ENCODE results near the gene PLPPR1. TPM values are rescaled to one million over a fixed set of nuclear protein-coding genes. Genes with fewer than 3 reads are reported as not detected.

Gene PLPPR1
- total RNA-seq, 1 experiment from 2014 or later, result 2.4 TPM

- no peak overlapping the region for H3K4ac ChIP-seq (ENCODE audit: low read depth, low read length)
- no peaks in the 10 kb centered on the region for H3K27me3 ChIP-seq (ENCODE audit: insufficient read depth, low read length)
- no peaks in the 10 kb centered on the region for H3K9me3 Mint-ChIP-seq
- DNase-seq, result no peak
- no peak overlapping the region for H2BK20ac ChIP-seq (ENCODE audit: low read depth, low read length, poor library complexity, severe bottlenecking)
- no peaks in the 10 kb centered on the region for H3K27me3 Mint-ChIP-seq (ENCODE audit: low read depth)
- no peak overlapping the region for H3K14ac ChIP-seq (ENCODE audit: insufficient read depth, low read length)
- H3K23me2 ChIP-seq (ENCODE audit: insufficient read length, low read depth, low read length, poor library complexity, severe bottlenecking), result no peaks in the 10 kb centered on the region
- no peak overlapping the region for H3K4me2 ChIP-seq (ENCODE audit: insufficient read depth, insufficient read length, low read length)
- no peak overlapping the region for H4K8ac ChIP-seq (replicated peaks; ENCODE audit: insufficient read length, low read depth, low read length)
- no peak overlapping the region for H2BK5ac ChIP-seq (ENCODE audit: insufficient read length, low read length)
- H2BK15ac ChIP-seq (ENCODE audit: low read depth, low read length), result no peak overlapping the region
- H4K91ac ChIP-seq (ENCODE audit: insufficient read length, low read depth, low read length), result no peak overlapping the region
- H3K4me1 Mint-ChIP-seq, result peaks cover 13% of the 10 kb centered on the region in 2 experiments
- H2AFZ ChIP-seq (ENCODE audit: low read length), result no peak overlapping the region
- H3K56ac ChIP-seq (ENCODE audit: insufficient read length, low read depth, low read length), result no peak overlapping the region
- no peaks in the 10 kb centered on the region for H4K20me1 ChIP-seq (ENCODE audit: control insufficient read depth, insufficient read depth, insufficient read length)
- H3K79me1 ChIP-seq (ENCODE audit: insufficient read depth, low read depth, low read length, poor library complexity, severe bottlenecking), result no peaks in the 10 kb centered on the region
- TF ChIP-seq CTCF (conservative IDR thresholded peaks at IDR 0.05), result no peak
- no peak overlapping the region for H3K23ac ChIP-seq (ENCODE audit: insufficient read length, low read depth, low read length)
- no peak overlapping the region for H3K27ac ChIP-seq (ENCODE audit: insufficient read length, low read depth, low read length)
- H4K5ac ChIP-seq (ENCODE audit: insufficient read length, low read depth, low read length), result no peak overlapping the region
- H3K9ac ChIP-seq (ENCODE audit: extremely low read depth, insufficient read length, low read length), result no peak overlapping the region
- H2BK120ac ChIP-seq (ENCODE audit: low read depth, low read length, poor library complexity, severe bottlenecking), result no peak overlapping the region
- H3K27ac Mint-ChIP-seq, result no peak overlapping the region
- H2AK5ac ChIP-seq (ENCODE audit: insufficient read length, low read length), result no peak overlapping the region
- H3K18ac ChIP-seq (ENCODE audit: insufficient read length, low read depth, low read length), result no peak overlapping the region
- WGBS (ENCODE audit: extremely low coverage, insufficient read length, low lambda C conversion rate), result no CpG with 5 or more reads among the region's 3 CpGs
- no peaks in the 10 kb centered on the region for H3K4me1 ChIP-seq (ENCODE audit: insufficient read depth, low read length)
- no peaks in the 10 kb centered on the region for H3K9me3 ChIP-seq (ENCODE audit: control insufficient read depth, low read depth, low read length)
- H2BK12ac ChIP-seq (ENCODE audit: insufficient read length, low read depth, low read length), result no peak overlapping the region
- no peaks in the 10 kb centered on the region for H3K79me2 ChIP-seq (ENCODE audit: insufficient read depth, low read length)
- H3K4me3 Mint-ChIP-seq, result no peak overlapping the region
- no peaks in the 10 kb centered on the region; a peak in 2 of 7 replicates for H3K36me3 Mint-ChIP-seq (ENCODE audit: insufficient read depth in 1 of 3, low read depth in 3 of 3)
- no peak overlapping the region for H3T11ph ChIP-seq (ENCODE audit: low read length)
Measured at GRCh38 chr9:101055516-101055915, 27.0 kb downstream of the PLPPR1 start.
